Stimulated activated CD8-positive, alpha-beta memory T cell treated with anti-CD3 and anti-CD28 coated beads, Interleukin-4, amount 100 ng/mL, for 24 hours (primary cell): Measurements from ENCODE around the gene ATP5F1C.
"Not testable (repeated sequence)": the region's sequence is repeated elsewhere in the genome, so short reads cannot be mapped to it uniquely, and the experiment has no call there.

Source experiments
- DNase-seq: peaks from one replicate; pipeline ENCODE4 v3.0.0-alpha.2; 2020; ENCODE audit warnings: low read depth

The ATP5F1C gene

GRCh38 chr10:7794251-7795026 is 6.5 kb downstream of the ATP5F1C start:
- DNase-seq: no peak

- no peak for DNase-seq
These were observed 7.6 kb downstream of the ATP5F1C start for GRCh38 chr10:7795605-7796004.

GRCh38 chr10:7797582-7797981 is 9.6 kb downstream of the ATP5F1C start:
- no peak for DNase-seq

- no peak for DNase-seq
These were observed 14.6 kb downstream of the ATP5F1C start for GRCh38 chr10:7802606-7803005.

GRCh38 chr10:7804216-7804615 is 16.2 kb downstream of the ATP5F1C start:
- no peak for DNase-seq

- DNase-seq: no peak
These were observed 16.8 kb downstream of the ATP5F1C start for GRCh38 chr10:7804741-7805140.

- DNase-seq: no peak
These were observed 20.8 kb downstream of the ATP5F1C start for GRCh38 chr10:7808686-7809267.

- DNase-seq: no peak
These were observed 22.5 kb downstream of the ATP5F1C start for GRCh38 chr10:7810443-7810842.

- DNase-seq: no peak
These were observed 23.0 kb downstream of the ATP5F1C start for GRCh38 chr10:7811000-7811399.

- DNase-seq: not testable (repeated sequence)
These were observed 23.8 kb downstream of the ATP5F1C start for GRCh38 chr10:7811743-7812142.

GRCh38 chr10:7813481-7813880 is 25.5 kb downstream of the ATP5F1C start:
- no peak for DNase-seq

- DNase-seq: no peak
These were observed 29.6 kb downstream of the ATP5F1C start for GRCh38 chr10:7817576-7817975.

- DNase-seq: no peak
These were observed 30.0 kb downstream of the ATP5F1C start for GRCh38 chr10:7817984-7818294.

GRCh38 chr10:7818295-7819120 is 30.5 kb downstream of the ATP5F1C start, which contains the start of gene TAF3:
TSS of gene TAF3 (plus strand) at chr10:7818505. CDS start at chr10:7818710, 205 bp downstream.
- peak; percentile 90 for DNase-seq

GRCh38 chr10:7819121-7819460 is 31.1 kb downstream of the ATP5F1C start:
- no peak for DNase-seq

- DNase-seq: no peak
These were observed 36.3 kb downstream of the ATP5F1C start for GRCh38 chr10:7824251-7824650.

- DNase-seq: no peak
These were observed 39.0 kb downstream of the ATP5F1C start for GRCh38 chr10:7826971-7827370.

- no peak for DNase-seq
These were observed 41.4 kb downstream of the ATP5F1C start for GRCh38 chr10:7829289-7829834.

GRCh38 chr10:7832060-7832459 is 44.1 kb downstream of the ATP5F1C start:
- DNase-seq: no peak

- DNase-seq: no peak
These were observed 45.2 kb downstream of the ATP5F1C start for GRCh38 chr10:7833210-7833609.

GRCh38 chr10:7834262-7834661 is 46.3 kb downstream of the ATP5F1C start:
- DNase-seq: no peak

GRCh38 chr10:7836571-7836970 is 48.6 kb downstream of the ATP5F1C start:
- DNase-seq: no peak

GRCh38 chr10:7846591-7846990 is 58.6 kb downstream of the ATP5F1C start:
- no peak for DNase-seq
